Ishikawa (cell line): ENCODE data around the gene CDC5L.

Source experiments
- CEBPB ChIP-seq: IDR thresholded peaks from 2 replicates; pipeline ENCODE4 v1.6.1; 2012
- CREB1 ChIP-seq: IDR thresholded peaks from 2 replicates; pipeline ENCODE4 v1.6.1; 2012; ENCODE audit warnings: low read depth
- EP300 ChIP-seq: IDR thresholded peaks from 2 replicates; pipeline ENCODE4 v1.6.1; 2012; ENCODE audit warnings: borderline replicate concordance
- FOXM1 ChIP-seq: IDR thresholded peaks from 2 replicates; pipeline ENCODE4 v1.6.1; 2012; ENCODE audit warnings: low read depth, borderline replicate concordance
- RAD21 ChIP-seq: IDR thresholded peaks from 2 replicates; pipeline ENCODE4 v1.6.1; 2012; ENCODE audit warnings: low read depth
- REST ChIP-seq: IDR thresholded peaks from 2 replicates; pipeline ENCODE4 v1.6.1; 2012; ENCODE audit warnings: low read depth, mild to moderate bottlenecking
- TAF1 ChIP-seq: IDR thresholded peaks from 2 replicates; pipeline ENCODE4 v1.6.1; 2012; ENCODE audit warnings: low read depth, mild to moderate bottlenecking
- TCF12 ChIP-seq: IDR thresholded peaks from 2 replicates; pipeline ENCODE4 v1.6.1; 2012; ENCODE audit warnings: low read depth
- TEAD4 ChIP-seq: IDR thresholded peaks from 2 replicates; pipeline ENCODE4 v1.6.1; 2012
- YY1 ChIP-seq: IDR thresholded peaks from 2 replicates; pipeline ENCODE4 v1.6.1; 2012; ENCODE audit warnings: low read depth
- TF ChIP-seq, protein P1 (sequence below): IDR thresholded peaks from 2 replicates; pipeline ENCODE4 v1.6.1; 2012
- TF ChIP-seq, protein P2 (sequence below): IDR thresholded peaks from 2 replicates; pipeline ENCODE4 v1.6.1; 2012

- TF ChIP-seq, protein P1, sequence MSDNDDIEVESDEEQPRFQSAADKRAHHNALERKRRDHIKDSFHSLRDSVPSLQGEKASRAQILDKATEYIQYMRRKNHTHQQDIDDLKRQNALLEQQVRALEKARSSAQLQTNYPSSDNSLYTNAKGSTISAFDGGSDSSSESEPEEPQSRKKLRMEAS: no peak
- TF ChIP-seq YY1 (no peak), RAD21 (no peak), TCF12 (no peak), TAF1 (no peak), TEAD4 (no peak), EP300 (no peak), FOXM1 (no peak), CEBPB (no peak), CREB1 (no peak), REST (no peak)
- TF ChIP-seq, protein P2, sequence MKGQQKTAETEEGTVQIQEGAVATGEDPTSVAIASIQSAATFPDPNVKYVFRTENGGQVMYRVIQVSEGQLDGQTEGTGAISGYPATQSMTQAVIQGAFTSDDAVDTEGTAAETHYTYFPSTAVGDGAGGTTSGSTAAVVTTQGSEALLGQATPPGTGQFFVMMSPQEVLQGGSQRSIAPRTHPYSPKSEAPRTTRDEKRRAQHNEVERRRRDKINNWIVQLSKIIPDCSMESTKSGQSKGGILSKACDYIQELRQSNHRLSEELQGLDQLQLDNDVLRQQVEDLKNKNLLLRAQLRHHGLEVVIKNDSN: no peak
Measured at GRCh38 chr6:44432227-44432626, 44.7 kb downstream of the CDC5L start.
